Measurements from ENCODE around the gene SMIM21. TPM values are rescaled to one million over a fixed set of nuclear protein-coding genes. Genes with fewer than 3 reads are reported as not detected.

The SMIM21 gene
- total and polyA plus RNA-seq, 5 experiments from 2014 or later, result not detected

DNA sequence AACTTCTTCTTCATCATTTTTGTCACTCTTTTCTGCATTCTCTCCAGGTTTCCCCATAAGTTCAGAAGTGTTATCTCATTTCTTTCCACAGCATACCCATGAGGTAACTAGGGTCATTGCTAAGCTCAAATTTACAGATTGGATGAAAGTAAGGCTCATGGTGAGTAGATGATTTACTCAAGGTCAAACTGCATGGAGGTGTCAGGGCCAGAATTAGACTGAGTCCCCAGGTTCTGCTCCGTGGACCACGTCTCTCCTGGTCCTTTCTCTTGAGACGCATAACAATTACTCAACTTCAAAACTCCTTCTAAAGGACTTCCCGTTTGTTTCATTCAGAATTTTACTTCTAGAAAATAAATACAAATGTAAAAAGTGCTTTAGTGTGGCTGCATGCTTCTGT, 43.4 kb downstream of the SMIM21 start:
- no peaks in the 10 kb centered on the region for H3K9me3 Mint-ChIP-seq
- POLR2A ChIA-PET, result no interaction called here
- no peak overlapping the region for H3K27ac Mint-ChIP-seq
- ATAC-seq (no peak), DNase-seq (no peak)
- H3K4me1 Mint-ChIP-seq, result peaks cover 0 to 2% (median 0%) of the 10 kb centered on the region in 4 donors
- H3K27me3 Mint-ChIP-seq, result peaks cover 8 to 43% (median 26%) of the 10 kb centered on the region in 5 donors
- H3K4me3 Mint-ChIP-seq, result no peak overlapping the region
- H3K36me3 Mint-ChIP-seq, result no peaks in the 10 kb centered on the region

DNA sequence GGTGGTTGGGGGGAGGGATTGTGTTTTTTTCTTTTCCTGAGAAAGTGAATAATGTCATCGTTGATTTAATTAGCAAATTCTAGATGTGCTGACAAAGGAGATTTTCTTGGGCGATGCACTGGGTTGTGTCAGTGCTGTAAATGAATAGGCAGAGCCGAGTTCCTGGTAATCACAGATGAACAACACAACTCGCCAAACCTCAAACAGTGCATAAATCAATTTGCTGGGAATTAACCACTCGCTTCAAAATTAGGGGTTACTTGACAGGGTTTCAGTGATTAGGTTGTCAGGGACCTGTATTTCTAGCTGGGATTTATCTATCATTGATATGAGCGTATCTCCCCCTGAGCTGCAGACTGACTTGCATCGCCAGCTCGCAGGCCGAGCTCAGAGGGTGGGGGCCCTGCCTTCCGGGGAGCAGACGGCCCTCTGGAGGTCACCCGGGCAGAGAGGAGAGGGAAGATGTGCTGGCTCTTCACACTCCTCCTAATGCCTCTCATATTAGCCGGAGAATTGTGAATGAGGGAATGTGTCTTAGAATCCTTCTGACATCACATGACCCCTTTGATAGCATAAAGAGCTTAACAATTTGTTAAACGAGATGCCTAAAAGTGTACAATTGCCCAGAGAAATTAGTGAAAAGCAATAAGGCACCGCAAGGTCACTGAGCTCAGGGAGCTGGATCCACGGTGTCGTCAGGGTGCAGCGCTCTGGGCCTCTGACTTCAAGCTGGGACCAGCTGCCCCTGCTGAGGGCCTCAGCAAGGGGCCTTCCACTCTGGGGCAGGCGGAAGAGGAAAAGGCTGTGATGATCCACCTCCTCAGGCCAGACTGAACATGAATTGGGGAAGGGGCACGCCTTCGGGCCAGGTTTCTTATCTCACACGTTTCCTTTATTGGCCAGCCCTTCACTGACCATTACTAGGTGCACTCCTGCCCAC, 48.9 kb downstream of the SMIM21 start:
- Mint-ChIP-seq H3K4me3 (no peak overlapping the region), H3K9me3 (no peaks in the 10 kb centered on the region), H3K27ac (no peak overlapping the region), H3K36me3 (no peaks in the 10 kb centered on the region), H3K27me3 (peaks cover 3 to 34% (median 10%) of the 10 kb centered on the region in 5 donors), H3K4me1 (peaks cover 0 to 2% (median 0%) of the 10 kb centered on the region in 4 donors)
- POLR2A ChIA-PET, result no interaction called here
- DNase-seq (no peak), ATAC-seq (no peak)

DNA sequence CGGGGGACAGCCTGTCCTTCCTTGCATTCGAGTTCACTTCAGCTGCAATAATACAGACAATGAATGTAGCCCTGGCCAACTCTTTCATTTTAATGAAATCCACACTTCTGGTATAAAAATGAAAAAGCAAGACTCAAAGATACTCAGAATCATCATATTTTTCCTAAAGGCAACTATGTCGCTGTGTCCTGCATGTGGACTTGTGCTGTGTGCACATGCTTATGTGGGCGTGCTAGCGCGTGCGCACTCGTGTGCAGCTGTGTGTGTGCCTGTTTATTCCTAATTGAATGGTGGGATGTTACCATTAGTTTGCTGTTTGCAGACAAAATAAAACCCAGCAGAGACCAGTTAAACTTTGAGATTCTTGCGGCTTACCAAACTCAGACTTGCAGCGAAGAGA, 49.6 kb downstream of the SMIM21 start:
- Mint-ChIP-seq H3K4me1 (peaks cover 0 to 2% (median 0%) of the 10 kb centered on the region in 4 donors), H3K4me3 (no peak overlapping the region), H3K27me3 (peaks cover 0 to 33% (median 10%) of the 10 kb centered on the region in 5 donors), H3K9me3 (no peaks in the 10 kb centered on the region), H3K27ac (no peak overlapping the region), H3K36me3 (no peaks in the 10 kb centered on the region)
- POLR2A ChIA-PET, result no interaction called here
- DNase-seq (no peak), ATAC-seq (no peak)

DNA sequence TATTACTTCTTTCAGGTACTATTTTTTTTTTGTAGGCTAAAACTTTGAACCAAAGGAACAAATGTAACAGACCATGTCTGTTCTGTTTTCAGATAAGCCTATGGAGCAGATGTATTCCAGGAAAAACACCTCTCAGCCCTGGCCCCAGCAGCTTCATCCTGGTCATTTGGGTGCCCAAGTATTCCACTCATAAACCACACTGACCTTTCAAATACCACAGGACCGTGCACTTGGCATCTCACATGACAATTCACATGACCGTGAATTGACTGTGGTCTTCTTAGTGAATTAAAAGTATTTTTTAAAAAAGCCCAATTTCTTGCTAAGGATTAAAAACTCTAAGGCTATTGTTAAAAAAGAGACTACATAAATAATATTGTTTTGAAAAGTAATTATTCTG, 50.2 kb downstream of the SMIM21 start:
- peaks cover 3 to 34% (median 11%) of the 10 kb centered on the region in 5 donors for H3K27me3 Mint-ChIP-seq
- H3K36me3 Mint-ChIP-seq, result no peaks in the 10 kb centered on the region
- DNase-seq, result no peak
- H3K4me1 Mint-ChIP-seq, result peaks cover 0 to 2% (median 0%) of the 10 kb centered on the region in 4 donors
- no peaks in the 10 kb centered on the region for H3K9me3 Mint-ChIP-seq
- no peak overlapping the region for H3K27ac Mint-ChIP-seq
- POLR2A ChIA-PET, result no interaction called here
- H3K4me3 Mint-ChIP-seq, result no peak overlapping the region
- ATAC-seq, result no peak

DNA sequence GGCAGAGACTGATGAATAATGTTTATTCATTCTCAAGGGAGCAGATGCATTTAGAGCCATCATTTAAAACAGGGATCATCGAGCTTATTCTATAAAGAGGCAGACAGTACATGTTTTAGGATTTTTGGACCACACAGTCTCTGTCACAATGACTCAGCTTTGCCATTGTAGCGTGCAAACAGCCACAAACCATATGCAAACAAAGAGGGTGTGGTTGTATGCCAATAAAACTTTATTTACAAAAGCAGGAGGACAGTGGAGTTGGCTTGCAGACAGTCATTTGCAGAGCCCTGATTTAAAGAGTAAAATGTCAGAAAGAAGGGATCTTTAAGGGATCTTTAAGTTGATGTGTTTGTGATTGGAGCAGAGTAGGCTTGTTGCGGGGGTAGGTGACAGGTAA, 51.5 kb downstream of the SMIM21 start:
- Mint-ChIP-seq H3K36me3 (no peaks in the 10 kb centered on the region), H3K27ac (no peak overlapping the region), H3K4me1 (peaks cover 0 to 2% (median 0%) of the 10 kb centered on the region in 4 donors), H3K9me3 (no peaks in the 10 kb centered on the region), H3K27me3 (peaks cover 3 to 33% (median 13%) of the 10 kb centered on the region in 5 donors), H3K4me3 (no peak overlapping the region)
- POLR2A ChIA-PET, result no interaction called here
- DNase-seq (no peak), ATAC-seq (no peak)

DNA sequence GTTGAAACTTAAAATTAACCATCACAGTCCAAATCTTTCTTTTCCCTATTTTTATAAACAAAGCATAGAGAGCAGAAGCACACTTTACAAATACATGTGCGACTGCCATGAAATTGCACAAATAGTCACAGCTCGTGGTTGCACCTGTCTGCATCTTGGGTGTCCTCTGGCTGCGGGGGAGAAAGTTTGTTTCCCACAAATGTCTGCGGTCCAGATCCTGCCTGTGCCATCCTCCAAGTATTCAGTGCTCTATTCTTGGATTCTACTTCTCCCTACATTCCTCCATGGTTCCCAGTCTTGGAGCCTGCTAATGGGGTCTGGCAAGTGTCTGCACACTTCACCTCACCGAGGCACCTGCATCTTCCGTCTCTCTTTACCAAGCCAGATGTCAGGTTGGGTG, 52.2 kb downstream of the SMIM21 start:
- ATAC-seq (no peak), DNase-seq (no peak)
- Mint-ChIP-seq H3K9me3 (no peaks in the 10 kb centered on the region), H3K27me3 (peaks cover 3 to 27% (median 14%) of the 10 kb centered on the region in 5 donors), H3K27ac (no peak overlapping the region), H3K4me1 (peaks cover 0 to 2% (median 0%) of the 10 kb centered on the region in 4 donors), H3K4me3 (no peak overlapping the region), H3K36me3 (no peaks in the 10 kb centered on the region)
- POLR2A ChIA-PET, result no interaction called here

DNA sequence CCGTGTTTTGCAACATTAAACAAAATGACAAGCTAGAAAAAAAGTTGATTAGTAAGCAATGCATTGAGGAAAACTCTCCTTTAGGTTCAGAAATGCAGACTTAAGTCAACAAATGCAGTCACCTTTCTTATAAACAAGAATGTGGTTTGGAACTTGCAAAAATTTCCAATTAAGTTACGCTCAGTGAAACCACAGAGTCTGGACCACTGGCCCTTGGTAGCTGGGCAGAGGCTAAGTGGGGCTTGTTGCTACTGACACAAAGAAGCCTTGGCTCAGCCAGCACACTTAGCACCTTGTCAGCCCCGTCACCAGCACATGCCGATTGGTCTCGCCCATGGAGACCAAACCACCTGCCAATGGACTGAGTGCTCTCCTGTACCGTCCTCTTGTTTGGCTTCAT, 53.0 kb downstream of the SMIM21 start:
- no peak for DNase-seq
- Mint-ChIP-seq H3K36me3 (no peaks in the 10 kb centered on the region), H3K9me3 (no peaks in the 10 kb centered on the region), H3K4me1 (no peaks in the 10 kb centered on the region), H3K27me3 (peaks cover 3 to 20% (median 12%) of the 10 kb centered on the region in 5 donors), H3K4me3 (no peak overlapping the region), H3K27ac (peak overlapping the region in 1 of 10 donors; percentile 5)
- no peak for ATAC-seq
- POLR2A ChIA-PET, result no interaction called here

DNA sequence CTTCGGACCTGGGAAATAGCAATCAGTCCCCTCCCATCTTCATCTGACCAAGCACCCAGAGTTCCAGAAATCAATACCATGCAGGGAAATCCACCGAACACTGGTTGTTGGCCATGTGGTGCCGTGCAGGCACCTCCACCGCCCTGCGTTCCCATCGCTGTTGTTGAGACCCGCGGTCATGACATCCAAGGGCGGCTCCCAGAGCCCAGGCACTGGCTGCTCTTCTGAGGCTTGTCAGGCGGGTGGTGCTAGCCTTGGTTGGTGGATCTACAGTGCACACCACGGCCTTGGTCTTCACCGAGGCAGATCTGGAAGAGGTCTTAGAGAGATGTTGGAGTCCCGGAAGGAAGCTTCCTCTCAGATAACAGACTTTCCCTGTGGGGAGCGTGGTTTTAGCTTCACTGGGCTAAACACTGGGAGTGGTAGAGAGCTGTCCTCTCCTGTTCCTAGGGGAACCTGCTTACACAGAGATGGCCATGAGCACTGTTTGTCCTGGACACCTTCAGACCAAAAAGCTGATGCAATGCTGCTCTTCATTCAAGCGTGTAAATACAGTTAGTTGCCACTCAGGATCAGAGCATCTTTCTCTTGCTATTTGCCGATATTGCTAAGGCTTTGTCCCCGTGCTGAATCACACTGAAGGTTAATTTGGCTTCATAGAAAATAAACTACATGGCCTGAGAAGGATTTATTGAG, 58.3 kb downstream of the SMIM21 start:
- H3K27me3 Mint-ChIP-seq, result peaks cover 3 to 19% (median 3%) of the 10 kb centered on the region in 5 donors
- DNase-seq (no peak), ATAC-seq (no peak)
- no peak overlapping the region for H3K4me3 Mint-ChIP-seq
- POLR2A ChIA-PET, result no interaction called here
- H3K9me3 Mint-ChIP-seq, result no peaks in the 10 kb centered on the region
- no peaks in the 10 kb centered on the region for H3K36me3 Mint-ChIP-seq
- H3K4me1 Mint-ChIP-seq, result no peaks in the 10 kb centered on the region
- no peak overlapping the region for H3K27ac Mint-ChIP-seq

DNA sequence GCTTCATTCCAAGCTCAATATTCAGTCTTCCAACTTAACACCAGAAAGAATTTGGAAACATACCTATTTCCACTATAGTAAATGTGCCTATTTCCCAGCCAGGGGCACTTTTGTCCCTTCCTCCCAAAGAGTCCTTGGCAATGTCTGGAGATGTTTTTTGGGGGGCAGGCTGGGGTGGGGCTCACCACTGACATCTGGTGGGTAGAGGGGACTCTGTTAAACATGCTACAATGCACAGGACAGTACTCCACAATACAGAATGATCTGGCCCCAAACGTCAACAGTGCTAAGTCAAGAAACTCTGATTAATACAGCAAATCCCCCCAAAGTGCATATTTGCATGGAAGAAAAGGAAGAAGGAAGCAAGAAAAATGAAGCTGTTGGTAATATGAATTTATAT, 61.7 kb downstream of the SMIM21 start:
- Mint-ChIP-seq H3K9me3 (no peaks in the 10 kb centered on the region), H3K4me3 (no peak overlapping the region), H3K4me1 (no peaks in the 10 kb centered on the region), H3K27ac (no peak overlapping the region), H3K27me3 (peaks cover 0 to 4% (median 0%) of the 10 kb centered on the region in 5 donors), H3K36me3 (no peaks in the 10 kb centered on the region)
- POLR2A ChIA-PET, result no interaction called here
- peak in 5 of 10 donors; percentile 4 to 33 (median 8) for DNase-seq
- ATAC-seq, result peak in 1 of 2 donors; percentile 51

DNA sequence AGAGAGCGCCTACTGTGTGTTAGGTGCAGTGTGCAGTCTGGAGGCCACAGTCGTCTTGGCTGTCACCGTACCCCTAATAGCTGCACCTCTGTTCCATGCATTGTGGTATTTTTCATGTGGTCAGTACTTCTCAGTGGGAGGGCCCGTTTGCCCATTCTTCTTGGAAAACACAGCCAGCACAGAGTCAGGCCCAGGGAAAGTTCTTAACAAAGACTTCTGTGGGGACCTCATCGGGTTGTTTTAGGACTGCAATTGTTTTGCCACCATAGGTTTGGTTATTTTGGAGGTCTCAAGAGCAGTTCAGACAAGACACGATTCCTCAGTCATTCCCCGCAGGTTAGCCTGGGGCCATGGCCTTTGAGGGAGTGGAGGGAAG, 62.3 kb downstream of the SMIM21 start:
- no peak overlapping the region for H3K27ac Mint-ChIP-seq
- H3K36me3 Mint-ChIP-seq, result no peaks in the 10 kb centered on the region
- no peaks in the 10 kb centered on the region for H3K4me1 Mint-ChIP-seq
- H3K9me3 Mint-ChIP-seq, result no peaks in the 10 kb centered on the region
- DNase-seq (no peak), ATAC-seq (no peak)
- POLR2A ChIA-PET, result no interaction called here
- H3K4me3 Mint-ChIP-seq, result no peak overlapping the region
- H3K27me3 Mint-ChIP-seq, result no peaks in the 10 kb centered on the region

DNA sequence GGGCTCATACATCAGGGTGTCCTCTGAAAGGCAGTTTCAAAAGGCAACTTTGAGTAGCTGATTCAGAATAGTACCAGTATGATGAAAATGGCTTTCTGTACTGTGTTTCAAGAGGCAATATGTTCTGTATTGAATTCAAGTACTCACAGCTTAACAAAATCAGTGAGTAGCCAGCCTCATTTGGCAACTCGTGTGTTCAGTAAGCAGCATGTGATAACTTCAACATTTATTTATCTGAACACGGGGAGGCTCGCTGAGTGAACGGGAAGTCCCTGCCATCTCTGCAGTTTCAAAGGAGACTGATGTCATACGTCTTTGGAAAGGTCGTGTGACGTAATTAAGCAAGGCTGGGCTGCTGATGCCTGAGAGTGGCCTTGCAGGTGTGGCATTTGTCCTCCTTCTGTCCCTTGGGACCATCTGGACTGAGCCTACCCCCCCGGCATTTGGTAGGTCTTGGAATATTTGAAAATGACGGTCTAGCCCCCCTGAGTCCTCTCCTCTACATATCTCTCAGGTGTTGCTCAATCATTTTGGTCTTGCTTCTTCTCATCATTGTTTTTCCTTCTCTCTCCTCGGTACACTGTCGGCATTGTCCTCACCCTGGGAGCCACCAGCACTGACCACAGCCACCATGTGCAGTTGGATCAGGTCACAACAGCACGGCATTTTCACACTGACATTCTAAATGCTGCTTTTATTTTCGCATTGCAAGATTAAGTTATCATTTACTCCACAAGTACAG, 62.8 kb downstream of the SMIM21 start:
- Mint-ChIP-seq H3K27ac (peak overlapping the region in 1 of 10 donors; percentile 72), H3K36me3 (no peaks in the 10 kb centered on the region), H3K4me3 (no peak overlapping the region), H3K9me3 (no peaks in the 10 kb centered on the region), H3K27me3 (peaks cover 0 to 3% (median under 1%) of the 10 kb centered on the region in 5 donors), H3K4me1 (peaks cover 0 to 2% (median under 1%) of the 10 kb centered on the region in 4 donors)
- ATAC-seq (no peak), DNase-seq (no peak)
- POLR2A ChIA-PET, result no interaction called here

DNA sequence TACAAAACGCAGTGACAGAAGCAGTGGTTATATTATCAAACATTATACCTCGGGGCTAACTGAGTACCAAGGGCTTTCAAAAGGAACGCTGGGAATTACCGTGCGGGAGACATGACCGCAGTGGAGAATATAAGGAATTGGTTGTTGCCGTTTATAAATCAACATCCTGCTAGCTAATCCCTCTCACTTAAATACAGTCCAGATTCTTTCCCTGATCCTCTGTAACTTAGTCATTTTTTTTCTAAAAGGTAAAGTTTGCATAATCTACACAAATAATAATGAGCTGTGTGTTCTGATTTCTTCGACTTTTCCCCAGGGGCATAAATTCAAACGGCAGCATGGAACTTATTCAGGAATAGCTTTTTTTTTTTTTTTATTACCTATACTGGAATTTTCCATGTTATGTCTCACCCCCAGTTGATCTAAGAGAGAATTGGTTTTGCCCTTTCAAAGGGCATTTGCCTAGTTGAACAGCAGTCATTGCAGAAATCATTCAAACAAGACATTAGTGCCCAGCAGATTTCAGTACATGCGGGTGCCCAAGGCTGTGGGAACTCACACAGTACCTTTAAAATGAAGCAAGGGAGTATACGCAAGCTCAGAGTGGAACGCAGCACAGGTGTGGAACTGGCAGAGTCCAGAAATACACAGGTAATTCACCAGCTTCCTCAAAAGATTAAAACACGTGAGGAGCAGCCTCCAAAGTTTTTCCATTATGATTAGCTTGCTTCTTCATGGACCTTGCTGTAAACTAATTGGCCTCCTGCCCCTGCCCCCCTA, 63.9 kb downstream of the SMIM21 start:
- H3K4me1 Mint-ChIP-seq, result peaks cover 0 to 6% (median 3%) of the 10 kb centered on the region in 4 donors
- peaks cover 0 to 11% (median 5%) of the 10 kb centered on the region in 5 donors for H3K27me3 Mint-ChIP-seq
- H3K36me3 Mint-ChIP-seq, result no peaks in the 10 kb centered on the region
- DNase-seq (no peak), ATAC-seq (no peak)
- H3K4me3 Mint-ChIP-seq, result no peak overlapping the region
- POLR2A ChIA-PET, result no interaction called here
- H3K27ac Mint-ChIP-seq, result no peak overlapping the region
- H3K9me3 Mint-ChIP-seq, result no peaks in the 10 kb centered on the region
